Measurements from ENCODE around the gene PARP12. TPM values are rescaled to one million over a fixed set of nuclear protein-coding genes. Genes with fewer than 3 reads are reported as not detected.
"Not testable (repeated sequence)": the region's sequence is repeated elsewhere in the genome, so short reads cannot be mapped to it uniquely, and the experiment has no call there.

The PARP12 gene, protein sequence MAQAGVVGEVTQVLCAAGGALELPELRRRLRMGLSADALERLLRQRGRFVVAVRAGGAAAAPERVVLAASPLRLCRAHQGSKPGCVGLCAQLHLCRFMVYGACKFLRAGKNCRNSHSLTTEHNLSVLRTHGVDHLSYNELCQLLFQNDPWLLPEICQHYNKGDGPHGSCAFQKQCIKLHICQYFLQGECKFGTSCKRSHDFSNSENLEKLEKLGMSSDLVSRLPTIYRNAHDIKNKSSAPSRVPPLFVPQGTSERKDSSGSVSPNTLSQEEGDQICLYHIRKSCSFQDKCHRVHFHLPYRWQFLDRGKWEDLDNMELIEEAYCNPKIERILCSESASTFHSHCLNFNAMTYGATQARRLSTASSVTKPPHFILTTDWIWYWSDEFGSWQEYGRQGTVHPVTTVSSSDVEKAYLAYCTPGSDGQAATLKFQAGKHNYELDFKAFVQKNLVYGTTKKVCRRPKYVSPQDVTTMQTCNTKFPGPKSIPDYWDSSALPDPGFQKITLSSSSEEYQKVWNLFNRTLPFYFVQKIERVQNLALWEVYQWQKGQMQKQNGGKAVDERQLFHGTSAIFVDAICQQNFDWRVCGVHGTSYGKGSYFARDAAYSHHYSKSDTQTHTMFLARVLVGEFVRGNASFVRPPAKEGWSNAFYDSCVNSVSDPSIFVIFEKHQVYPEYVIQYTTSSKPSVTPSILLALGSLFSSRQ
- 10 to 100 TPM; 27.0 to 36.3 (median 29.9) TPM for polyA plus RNA-seq (ENCODE audit: insufficient read depth in 1 of 5, insufficient read length in 5 of 5, low replicate concordance in 1 of 5)
- long read RNA-seq, donor 1, partial matches to known transcripts: 0 of 3 reads
- long read RNA-seq, donor 1, other reads (novel, unspliced or antisense): 0 of 3 reads
- long read RNA-seq, donor 2, partial matches to known transcripts: 0 of 1 reads
- long read RNA-seq, donor 2, other reads (novel, unspliced or antisense): 0 of 1 reads
- long read RNA-seq, donor 3: 0 reads
- long read RNA-seq, donor 4: 0 reads
- long read RNA-seq, donor 5: 0 reads
- long read RNA-seq, donor 6: 0 reads
- long read RNA-seq, donor 7, partial matches to known transcripts: 0 of 1 reads
- long read RNA-seq, donor 7, other reads (novel, unspliced or antisense): 0 of 1 reads
- long read RNA-seq, donor 8: 0 reads

DNA sequence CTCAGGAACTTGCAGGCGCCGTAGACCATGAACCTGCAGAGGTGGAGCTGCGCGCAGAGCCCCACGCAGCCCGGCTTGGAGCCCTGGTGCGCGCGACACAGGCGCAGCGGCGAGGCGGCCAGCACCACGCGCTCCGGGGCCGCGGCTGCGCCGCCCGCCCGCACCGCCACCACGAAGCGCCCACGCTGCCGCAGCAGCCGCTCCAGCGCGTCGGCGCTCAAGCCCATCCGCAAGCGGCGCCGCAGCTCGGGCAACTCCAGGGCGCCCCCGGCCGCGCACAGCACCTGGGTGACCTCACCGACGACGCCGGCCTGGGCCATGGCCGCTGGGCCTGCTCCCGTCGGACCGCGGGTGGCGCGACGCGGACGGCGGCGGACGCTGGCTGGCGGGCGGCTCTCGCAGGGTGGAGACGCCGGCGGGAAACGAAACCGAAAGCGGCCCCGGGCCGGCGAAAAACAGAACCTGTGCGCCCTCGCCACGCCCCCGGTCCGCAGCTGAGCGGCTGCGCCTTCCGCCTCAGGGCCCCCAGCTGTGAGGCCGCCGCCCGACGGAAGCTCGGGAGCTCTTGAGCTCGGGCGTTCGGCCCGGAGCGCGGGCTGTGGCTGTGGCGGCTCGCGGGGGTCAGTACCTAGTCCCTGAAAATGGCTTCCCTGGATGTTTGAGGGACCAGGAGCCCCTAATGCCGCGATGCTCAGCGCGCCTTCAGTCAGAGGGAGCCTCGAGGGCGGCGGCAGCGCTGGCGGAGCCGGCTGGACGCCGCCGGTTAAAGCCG, at the start of gene PARP12:
Gene PARP12, minus strand, starts transcription at position 424 of the 772 bp plus-strand sequence. Its CDS starts 104 bp downstream, at position 320.
- DNase-seq: peak; percentile 82 to 84

DNA sequence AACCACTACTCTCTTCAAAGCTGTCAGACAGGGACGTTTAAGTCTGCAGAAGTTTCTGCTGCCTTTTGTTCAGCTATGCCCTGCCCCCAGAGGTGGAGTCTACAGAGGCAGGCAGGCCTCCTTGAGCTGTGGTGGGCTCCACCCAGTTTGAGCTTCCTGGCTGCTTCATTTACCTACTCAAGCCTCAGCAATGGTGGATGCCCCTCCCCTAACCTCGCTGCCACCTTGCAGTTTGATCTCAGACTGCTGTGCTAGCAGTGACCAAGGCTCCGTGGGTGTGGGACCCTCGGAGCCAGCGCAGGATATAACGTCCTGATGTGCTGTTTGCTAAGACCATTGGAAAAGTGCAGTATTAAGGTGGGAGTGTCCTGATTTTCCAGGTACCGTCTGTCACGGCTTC, 46.0 kb upstream of the PARP12 start:
- not testable (repeated sequence) for DNase-seq

DNA sequence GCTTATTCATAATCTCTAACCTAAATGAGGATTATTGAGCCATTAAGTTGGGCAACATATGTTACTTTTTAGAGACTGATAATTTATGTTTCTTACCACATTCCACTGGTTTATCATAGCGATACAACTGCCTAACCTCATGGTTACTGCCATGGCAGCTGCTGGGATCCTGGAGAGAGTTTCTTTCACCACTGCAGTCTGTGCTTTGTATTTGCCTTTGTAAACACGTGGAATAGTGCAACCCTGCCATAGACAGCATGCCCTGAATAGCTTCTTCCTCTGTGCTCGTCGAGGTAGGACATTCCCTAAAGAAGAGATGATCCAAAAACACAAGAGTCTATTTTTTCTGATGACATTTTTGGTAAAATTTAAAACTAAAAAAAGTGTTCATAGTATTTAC, 33.7 kb upstream of the PARP12 start:
- DNase-seq: no peak

GRCh38 chr7:140093375-140093774, 30.6 kb upstream of the PARP12 start:
- no peak for DNase-seq

DNA sequence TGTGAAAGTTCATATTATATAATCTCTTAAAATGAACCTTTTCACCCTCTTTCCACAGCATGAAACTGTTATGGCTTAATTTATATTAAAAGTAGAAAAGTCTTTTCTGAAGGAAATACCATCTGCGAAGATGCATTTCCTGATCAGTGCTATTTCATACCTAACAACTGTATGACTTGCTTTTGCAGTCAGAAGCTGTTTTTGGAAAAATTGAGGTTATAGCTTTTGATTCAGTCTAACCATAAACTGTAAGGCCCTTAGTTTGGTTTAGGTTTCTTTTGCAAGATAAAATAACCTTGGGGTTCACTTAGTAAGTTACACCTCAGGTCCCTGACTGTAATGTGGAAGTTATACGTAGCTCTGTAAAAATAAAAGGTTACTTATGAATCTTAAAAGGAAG, 22.7 kb upstream of the PARP12 start:
- no peak for DNase-seq

DNA sequence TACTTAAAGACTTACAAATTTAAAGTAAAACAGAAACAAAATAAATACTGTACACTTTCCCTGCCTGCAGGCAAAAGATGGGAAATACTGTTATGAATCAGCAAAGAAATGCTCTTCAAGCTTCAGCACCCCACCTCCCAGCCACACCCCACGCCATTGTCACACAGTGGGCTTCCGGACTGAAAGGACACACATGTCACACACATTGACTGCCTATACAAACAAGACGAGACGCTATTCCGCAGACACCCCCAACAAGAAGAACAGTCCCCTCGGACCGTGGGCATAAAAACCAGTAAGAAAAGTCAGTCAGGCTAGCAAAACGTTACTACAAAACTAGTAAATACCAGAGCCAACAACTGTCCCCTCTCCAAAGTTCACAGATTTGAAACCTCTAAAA, 22.2 kb upstream of the PARP12 start:
- no peak for DNase-seq

GRCh38 chr7:140084142-140084655, 21.4 kb upstream of the PARP12 start:
- DNase-seq: no peak

DNA sequence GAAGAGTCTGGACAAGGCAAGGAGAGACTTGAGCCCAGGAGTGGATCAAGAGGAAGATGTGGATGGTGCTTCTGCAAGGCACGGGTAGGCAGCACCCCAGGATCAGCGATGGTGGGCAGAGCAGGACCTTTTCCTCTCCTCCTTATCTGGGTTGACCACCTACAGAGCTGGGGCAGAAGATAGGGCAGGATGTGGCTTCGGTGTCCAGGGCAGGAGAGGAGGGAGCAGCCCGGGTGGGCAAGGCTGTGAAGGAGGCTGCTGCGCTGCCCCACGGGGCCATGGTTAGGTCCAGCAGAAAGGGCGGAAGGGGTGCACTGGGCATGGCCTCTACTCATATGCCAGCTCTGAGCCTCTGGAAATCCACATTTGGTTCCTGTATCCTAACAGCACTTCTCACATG, 20.0 kb upstream of the PARP12 start:
- DNase-seq: no peak

DNA sequence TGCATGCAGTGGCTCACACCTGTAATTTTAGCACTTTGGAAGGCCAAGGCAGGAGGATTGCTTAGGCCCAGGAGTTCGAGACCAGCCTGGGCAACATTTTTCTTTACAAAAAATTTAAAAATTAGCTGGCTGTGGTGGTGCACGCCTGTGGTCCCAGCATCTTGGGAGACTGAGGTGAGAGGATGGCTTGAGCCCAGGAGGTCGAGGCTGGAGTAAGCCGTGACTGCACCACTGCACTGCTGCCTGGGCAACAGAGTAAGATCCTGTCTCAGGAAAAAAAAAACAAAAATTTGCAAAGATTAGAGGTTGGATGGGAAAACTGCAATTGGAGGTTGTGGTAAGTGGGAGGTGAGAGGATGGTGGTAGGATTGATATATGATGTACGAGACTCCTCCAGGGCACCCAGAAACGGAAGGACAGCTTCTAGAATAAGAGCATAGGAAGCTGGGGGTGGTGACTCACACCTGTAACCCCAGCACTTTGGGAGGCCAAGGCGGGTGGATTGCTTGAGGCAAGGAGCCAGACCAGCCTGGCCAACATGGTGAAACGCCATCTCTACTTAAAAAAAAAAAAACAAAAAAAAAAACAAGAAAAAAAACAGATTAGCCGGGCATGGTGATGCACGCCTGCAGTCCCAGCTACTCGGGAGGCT, 19.1 kb upstream of the PARP12 start:
- no peak for DNase-seq

GRCh38 chr7:140080919-140081318, 18.2 kb upstream of the PARP12 start:
- DNase-seq: no peak

- no peak for DNase-seq
Measured at GRCh38 chr7:140079121-140079536, 16.4 kb upstream of the PARP12 start.

- no peak for DNase-seq
Measured at GRCh38 chr7:140078392-140078791, 15.6 kb upstream of the PARP12 start.

- no peak for DNase-seq
Measured at GRCh38 chr7:140074780-140075179, 12.0 kb upstream of the PARP12 start.

- no peak for DNase-seq
Measured at GRCh38 chr7:140070546-140070945, 7.8 kb upstream of the PARP12 start.

DNA sequence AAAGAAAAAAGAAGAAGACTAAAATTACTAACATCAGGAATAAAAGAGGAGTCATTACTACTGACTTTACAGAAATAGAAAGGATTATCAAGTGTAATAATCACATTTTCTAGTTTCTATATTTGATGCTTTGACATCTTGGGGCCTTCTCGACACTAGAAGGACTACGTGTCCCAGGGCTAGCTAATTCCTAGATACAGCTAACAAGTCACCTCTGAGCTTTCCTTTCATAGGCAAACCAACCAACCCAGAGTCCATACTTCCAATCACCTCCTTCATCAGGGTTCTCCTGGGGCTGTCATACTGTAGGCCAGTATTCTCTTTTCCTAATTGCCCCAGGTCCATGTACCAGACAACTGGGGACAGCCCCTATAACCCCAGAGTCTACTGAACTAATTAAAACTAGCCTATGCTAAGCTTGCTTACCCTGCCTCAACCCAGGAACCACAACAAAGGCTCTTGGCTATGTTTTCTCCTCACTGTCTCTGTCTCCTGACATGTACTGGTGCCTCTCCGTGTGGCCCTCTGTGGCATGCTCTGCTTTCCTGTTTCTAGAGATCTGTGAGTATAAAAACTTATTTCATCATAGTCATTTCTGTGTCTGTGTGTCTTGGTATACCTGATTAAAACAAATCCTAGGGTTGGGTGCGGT, 6.7 kb upstream of the PARP12 start:
- DNase-seq: no peak

DNA sequence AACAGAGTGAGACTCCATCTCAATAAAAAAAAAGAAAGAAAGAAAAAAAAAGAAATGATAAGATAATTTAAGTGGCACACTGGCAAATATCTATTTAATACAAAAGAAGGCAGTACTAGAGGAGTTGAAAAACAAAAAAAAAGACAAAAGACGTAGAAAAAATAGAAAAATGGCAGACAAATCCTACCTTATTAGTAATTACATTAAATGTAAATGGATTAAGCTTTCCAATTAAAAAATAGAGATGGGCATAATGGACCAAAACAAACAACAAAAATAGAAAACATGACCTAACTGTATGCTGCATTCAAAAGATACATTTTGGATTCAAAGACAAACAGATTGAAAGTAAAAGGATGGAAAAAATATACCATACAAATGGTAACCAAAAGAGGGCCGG, 5.3 kb upstream of the PARP12 start:
- DNase-seq: no peak

- DNase-seq: no peak
Measured at GRCh38 chr7:140067052-140067451, 4.3 kb upstream of the PARP12 start.

GRCh38 chr7:140062118-140062527, 628 bp downstream of the PARP12 start:
- DNase-seq: peak in 1 of 2 donors; percentile 19

DNA sequence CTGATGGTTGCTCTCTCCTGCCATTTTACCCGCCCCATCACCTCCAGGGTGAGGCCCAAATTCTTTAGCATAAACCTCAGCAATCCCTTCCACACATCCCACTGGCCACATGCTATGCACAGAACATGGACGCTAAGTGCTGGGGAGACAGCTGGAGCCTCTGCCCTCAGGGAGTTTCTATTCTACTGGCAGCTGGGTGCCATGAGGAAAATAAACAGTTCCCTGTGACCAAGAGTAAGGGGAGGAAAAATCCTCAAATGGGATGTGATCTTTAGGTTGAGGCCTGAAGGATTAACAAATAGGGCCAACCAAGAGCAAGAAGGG, 1.2 kb downstream of the PARP12 start:
- no peak for DNase-seq
